ENCODE measurements around the gene BAZ2B. TPM values are rescaled to one million over a fixed set of nuclear protein-coding genes. Genes with fewer than 3 reads are reported as not detected.

BAZ2B gene
- polyA plus RNA-seq, 2 of the 4 experiments (the other 2 are of a cell fraction): 19.6 to 50.6 TPM

DNA sequence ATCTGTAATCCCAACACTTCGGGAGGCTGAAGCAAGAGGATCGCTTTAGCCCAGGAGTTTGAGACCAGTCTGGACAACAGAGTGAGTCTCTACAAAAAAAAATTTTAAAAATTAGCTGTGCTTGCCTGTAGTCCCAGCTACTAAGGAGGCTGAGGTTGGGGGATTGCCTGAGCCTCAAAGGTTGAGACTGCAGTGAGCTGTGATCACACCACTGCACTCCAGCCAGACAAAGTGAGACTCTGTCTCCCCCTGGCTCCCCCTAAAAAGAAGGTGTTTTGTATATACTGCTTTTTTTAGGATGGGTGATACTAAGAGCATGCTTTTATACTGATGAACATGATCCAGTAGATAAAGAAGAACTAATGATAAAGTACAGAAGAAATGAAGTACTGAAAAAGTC, 145.0 kb downstream of the BAZ2B start:
- FAIRE-seq (no peak), DNase-seq (ENCODE audit: low read depth in 1 of 2, low spot score in 1 of 2) (no peak), ATAC-seq (no peak)
- Histone ChIP-seq H3K9me3 (peaks cover 5% of the 10 kb centered on the region; the same call in 1 of the 3 replicates), H3K27ac (no peak overlapping the region), H3K4me2 (no peak overlapping the region), H3K4me1 (no peaks in the 10 kb centered on the region), H3K4me3 (no peak overlapping the region)
- 48% methylated on average over 2 of the region's 2 CpGs for WGBS (ENCODE audit: missing lambda C conversion rate)
- POLR2A ChIA-PET: no interaction called here
- CTCF ChIA-PET: interaction anchor here (0.7 kb wide), 1 partner anchor 202 kb away, joined by 3 read pairs; no protein-coding TSS in a partner anchor
- TF ChIP-seq CBX2 (IDR thresholded peaks at IDR 0.05; ENCODE audit: borderline replicate concordance, low read depth): no peak
- TF ChIP-seq POLR2A (IDR thresholded peaks at IDR 0.05; ENCODE audit: low read length): no peak
- no peak for TF ChIP-seq RCOR1 (IDR thresholded peaks at IDR 0.05; ENCODE audit: low read depth, low read length)
- TF ChIP-seq EHMT2 (IDR thresholded peaks at IDR 0.05; ENCODE audit: low read depth): no peak
- no peak for TF ChIP-seq ATOH8 (CRISPR knock-in tag; IDR thresholded peaks at IDR 0.05; ENCODE audit: low read depth)
- no peak for TF ChIP-seq NFE2L2 (conservative IDR thresholded peaks at IDR 0.05; ENCODE audit: low read length)
- TF ChIP-seq MAFK (IDR thresholded peaks at IDR 0.05; ENCODE audit: partially characterized antibody): no peak
- no peak for TF ChIP-seq KDM1A (IDR thresholded peaks at IDR 0.05; ENCODE audit: low read depth)
- TF ChIP-seq SMC3 (IDR thresholded peaks at IDR 0.05): no peak
- no peak for TF ChIP-seq REST (IDR thresholded peaks at IDR 0.05)
- TF ChIP-seq NR3C1 (IDR thresholded peaks at IDR 0.05): no peak
- no peak for TF ChIP-seq ESRRA (IDR thresholded peaks at IDR 0.05; ENCODE audit: borderline replicate concordance, low read length)
- TF ChIP-seq HOXB5 (CRISPR knock-in tag; IDR thresholded peaks at IDR 0.05): no peak
- no peak for TF ChIP-seq SREBF2 (IDR thresholded peaks at IDR 0.05)
- no peak for TF ChIP-seq HOXA7 (CRISPR knock-in tag; IDR thresholded peaks at IDR 0.05)
- TF ChIP-seq TP53 (CRISPR knock-in tag; IDR thresholded peaks at IDR 0.05): no peak
- no peak for TF ChIP-seq KDM5A (IDR thresholded peaks at IDR 0.05)
- TF ChIP-seq ZSCAN20 (CRISPR knock-in tag; IDR thresholded peaks at IDR 0.05): no peak
- TF ChIP-seq EHF (CRISPR knock-in tag; IDR thresholded peaks at IDR 0.05): no peak
- no peak for TF ChIP-seq FOSB (CRISPR knock-in tag; IDR thresholded peaks at IDR 0.05)

- 92% methylated on average over 2 of the region's 2 CpGs for WGBS (ENCODE audit: missing lambda C conversion rate)
- ATAC-seq: no peak
- TF ChIP-seq RCOR1 (IDR thresholded peaks at IDR 0.05; ENCODE audit: low read depth, low read length) (no peak), HMGXB4 (CRISPR knock-in tag; IDR thresholded peaks at IDR 0.05; ENCODE audit: borderline replicate concordance) (no peak), FOXS1 (CRISPR knock-in tag; IDR thresholded peaks at IDR 0.05) (no peak), CTCF (IDR thresholded peaks at IDR 0.05) (no peak), FOSB (CRISPR knock-in tag; IDR thresholded peaks at IDR 0.05) (no peak), NPAS2 (CRISPR knock-in tag; IDR thresholded peaks at IDR 0.05; ENCODE audit: borderline replicate concordance) (no peak), KDM5A (IDR thresholded peaks at IDR 0.05) (no peak), REST (IDR thresholded peaks at IDR 0.05) (no peak), BCL3 (IDR thresholded peaks at IDR 0.05) (no peak), MAZ (IDR thresholded peaks at IDR 0.05; ENCODE audit: borderline replicate concordance, low read depth, low read length) (no peak)
Observed at GRCh38 chr2:159468257-159468656, 148.1 kb downstream of the BAZ2B start.

More at GRCh38 chr2:159468257-159468656, 148.1 kb downstream of the BAZ2B start:
- no peak for DNase-seq (ENCODE audit: low read depth in 1 of 2, low spot score in 1 of 2)
- Histone ChIP-seq H3K9me3 (peaks cover 5% of the 10 kb centered on the region; the same call in 1 of the 3 replicates), H3K4me3 (no peak overlapping the region), H3K4me2 (no peak overlapping the region), H3K4me1 (no peaks in the 10 kb centered on the region), H3K27ac (no peak overlapping the region)
- no peak for FAIRE-seq
- ChIA-PET CTCF (no interaction called here), POLR2A (no interaction called here)

All from A549 (cell line).